Measurements from ENCODE around the gene RIC8B. TPM values are rescaled to one million over a fixed set of nuclear protein-coding genes. Genes with fewer than 3 reads are reported as not detected.
"Not testable (repeated sequence)": the region's sequence is repeated elsewhere in the genome, so short reads cannot be mapped to it uniquely, and the experiment has no call there.

RIC8B gene
- total RNA-seq, 1 experiment from 2014 or later, result 9.4 TPM

DNA sequence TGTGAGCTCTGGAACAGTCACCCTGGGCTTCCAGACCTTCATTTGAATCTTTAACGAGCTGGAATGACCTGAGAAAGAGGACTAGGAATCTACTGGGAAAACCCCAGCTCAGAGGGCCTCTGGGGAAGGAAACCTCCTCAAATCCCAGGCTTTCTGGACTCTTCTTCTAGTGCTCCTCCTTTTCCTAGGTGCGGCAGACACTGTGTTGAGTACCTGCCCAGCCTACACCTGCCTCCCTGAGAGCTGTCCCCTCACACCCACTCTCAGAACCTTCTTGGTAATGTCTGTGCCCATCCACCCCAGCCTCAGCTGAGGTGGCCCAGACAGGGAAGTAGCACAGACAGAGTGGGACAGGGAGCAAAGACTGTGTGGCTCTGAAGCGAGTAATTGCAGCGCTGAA lies 133.4 kb downstream of the RIC8B start:
- no peak for DNase-seq (ENCODE audit: low read depth, low spot score)
- in situ Hi-C loops (cut with HindIII; ENCODE audit: low pct_unique_long_range_greater_than_20kb, low sequenced_read_pairs), result loop anchor here (25.0 kb wide), 1 partner anchor 521 kb away; no protein-coding TSS in a partner anchor

DNA sequence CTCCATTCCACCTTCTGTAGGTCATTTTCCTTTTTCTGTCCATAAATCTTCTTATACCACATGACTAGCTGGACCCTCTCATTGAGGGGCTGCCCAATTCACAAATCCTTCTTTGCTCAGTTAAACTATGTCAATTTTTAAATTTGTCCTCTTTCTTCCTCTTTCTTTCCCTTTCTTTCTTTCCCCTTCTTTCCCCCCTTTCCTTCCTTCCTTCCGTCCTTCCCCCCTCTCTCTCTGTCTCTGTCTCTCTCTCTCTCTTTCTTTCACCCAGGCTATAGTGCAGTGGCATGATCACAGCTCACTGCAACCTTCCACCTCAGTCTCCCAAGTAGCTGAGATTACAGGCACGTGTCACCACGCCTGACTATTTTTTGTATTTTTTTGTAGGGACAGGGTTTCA lies 134.1 kb downstream of the RIC8B start:
- in situ Hi-C loops (cut with HindIII; ENCODE audit: low pct_unique_long_range_greater_than_20kb, low sequenced_read_pairs), result loop anchor here (25.0 kb wide), 1 partner anchor 521 kb away; no protein-coding TSS in a partner anchor
- DNase-seq (ENCODE audit: low read depth, low spot score), result no peak

DNA sequence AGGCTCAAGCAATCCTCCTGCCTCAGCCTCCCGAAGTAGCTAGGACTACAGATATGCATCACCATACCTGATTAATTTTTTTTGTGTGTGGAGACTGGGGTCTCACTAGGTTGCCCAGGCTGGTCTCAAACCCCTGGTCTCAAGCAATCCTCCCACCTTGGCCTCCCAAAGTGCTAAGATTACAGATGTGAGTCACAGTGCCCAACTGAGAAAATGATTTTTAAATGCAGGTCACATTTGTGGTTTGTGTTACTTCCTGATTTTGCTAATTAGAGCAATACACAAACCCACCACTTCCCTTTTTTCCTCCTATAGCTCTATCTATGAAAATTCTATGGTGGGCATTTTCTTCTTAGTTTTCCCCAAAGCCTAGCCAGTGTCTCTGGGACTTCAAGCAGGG lies 135.7 kb downstream of the RIC8B start:
- in situ Hi-C loops (cut with HindIII; ENCODE audit: low pct_unique_long_range_greater_than_20kb, low sequenced_read_pairs), result loop anchor here (25.0 kb wide), 1 partner anchor 523 kb away; no protein-coding TSS in a partner anchor
- no peak for DNase-seq (ENCODE audit: low read depth, low spot score)

DNA sequence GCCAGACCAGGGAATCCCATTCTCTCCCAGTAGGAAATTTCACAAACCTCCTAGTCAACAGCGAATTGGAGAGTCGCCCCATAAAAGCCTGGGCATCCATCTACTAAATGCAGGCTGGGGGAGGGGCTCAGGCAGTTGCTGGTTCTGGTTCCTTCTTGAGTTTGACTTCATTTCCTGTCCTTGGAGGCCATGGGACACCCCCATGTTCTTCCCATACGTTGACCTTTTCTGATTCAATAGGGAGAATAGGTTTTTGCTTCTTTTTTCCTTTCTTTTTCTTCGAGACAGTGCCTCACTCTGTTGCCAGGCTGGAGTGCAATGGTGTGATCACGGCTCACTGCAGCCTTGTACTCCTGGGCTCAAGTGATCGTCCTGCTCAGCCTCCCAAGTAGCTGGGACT lies 137.1 kb downstream of the RIC8B start:
- no peak for DNase-seq (ENCODE audit: low read depth, low spot score)
- in situ Hi-C loops (cut with HindIII; ENCODE audit: low pct_unique_long_range_greater_than_20kb, low sequenced_read_pairs), result loop anchor here (25.0 kb wide), 1 partner anchor 524 kb away; no protein-coding TSS in a partner anchor

DNA sequence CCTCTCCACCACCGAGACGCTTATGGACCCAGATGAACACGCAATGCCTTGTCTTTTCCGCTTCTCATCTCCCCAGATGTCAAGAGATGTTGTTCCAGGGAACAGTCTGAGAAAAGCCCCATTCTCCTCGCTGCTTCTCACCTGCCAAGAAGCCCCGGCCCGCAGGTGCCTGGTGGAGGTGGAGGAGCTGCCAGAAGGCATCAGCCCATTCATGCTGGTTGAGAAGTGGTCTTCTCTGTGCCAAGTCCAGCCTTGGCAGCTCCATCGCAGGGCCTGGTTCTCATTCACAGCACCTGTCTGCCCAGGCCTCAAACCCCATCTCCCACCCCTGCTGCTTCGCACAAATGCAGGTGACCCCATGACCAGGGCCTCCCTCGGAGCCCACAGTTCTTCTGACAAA lies 139.0 kb downstream of the RIC8B start:
- in situ Hi-C loops (cut with HindIII; ENCODE audit: low pct_unique_long_range_greater_than_20kb, low sequenced_read_pairs), result loop anchor here (25.0 kb wide), 1 partner anchor 526 kb away; no protein-coding TSS in a partner anchor
- DNase-seq (ENCODE audit: low read depth, low spot score), result no peak

DNA sequence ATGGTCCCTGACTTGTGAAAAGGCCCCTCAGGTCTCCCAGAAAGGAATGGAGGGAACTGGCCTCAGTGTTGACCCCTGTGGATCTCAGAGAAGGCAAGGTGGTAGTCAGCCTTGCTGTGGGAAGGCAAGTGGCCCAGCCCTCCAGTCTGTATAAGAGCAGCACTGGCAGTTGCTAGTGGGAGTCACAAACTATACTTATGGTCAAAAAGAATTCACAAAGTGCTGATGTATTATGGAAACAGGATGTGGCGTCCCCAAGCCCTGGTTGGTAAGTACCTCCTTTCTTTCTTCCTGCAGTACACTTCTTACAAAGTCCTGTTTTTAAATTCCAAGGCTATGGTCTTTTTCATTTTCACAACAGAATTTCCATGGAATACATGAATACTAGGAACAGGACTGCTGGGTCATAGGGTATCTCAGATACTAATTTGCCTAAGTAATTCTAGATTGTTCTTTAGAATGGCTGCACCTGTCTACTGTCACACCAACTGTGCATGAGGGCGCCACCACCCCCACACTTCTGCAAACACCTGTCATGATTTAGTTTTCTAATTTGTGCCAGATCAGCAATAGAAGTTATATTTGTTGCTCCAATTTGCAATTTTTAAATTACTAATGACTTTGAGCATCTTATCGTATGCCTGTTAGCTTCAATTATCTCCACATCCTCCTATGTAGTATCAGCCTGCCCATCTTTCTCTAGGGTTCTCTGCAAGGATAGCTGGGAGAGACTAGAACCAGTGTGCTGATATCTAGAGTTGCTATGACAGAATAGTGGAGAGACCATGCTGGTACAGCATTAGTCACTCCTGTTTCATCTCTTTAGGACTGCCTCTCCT lies 140.5 kb downstream of the RIC8B start:
- no peak for DNase-seq (ENCODE audit: low read depth, low spot score)
- in situ Hi-C loops (cut with HindIII; ENCODE audit: low pct_unique_long_range_greater_than_20kb, low sequenced_read_pairs), result loop anchor here (25.0 kb wide), 1 partner anchor 528 kb away; no protein-coding TSS in a partner anchor

DNA sequence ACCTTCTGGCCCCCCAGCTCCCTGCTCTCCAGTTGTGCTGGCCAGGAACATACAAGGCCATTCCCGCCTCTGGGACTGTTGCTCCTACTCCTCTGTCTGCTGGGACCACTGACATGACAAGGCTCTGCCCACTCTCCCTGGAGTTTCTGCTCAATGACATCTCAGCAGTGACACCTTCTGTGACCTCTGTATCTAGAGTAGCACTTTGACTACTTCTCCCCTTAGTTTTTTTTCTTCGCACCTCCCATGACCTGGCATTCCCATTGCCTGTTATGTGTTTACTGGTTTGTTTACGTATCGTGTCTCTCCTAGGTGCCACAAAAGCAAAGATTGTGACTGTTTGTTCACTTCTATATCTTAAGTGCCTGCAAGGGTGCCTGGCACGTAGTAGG lies 141.1 kb downstream of the RIC8B start:
- in situ Hi-C loops (cut with HindIII; ENCODE audit: low pct_unique_long_range_greater_than_20kb, low sequenced_read_pairs), result loop anchor here (25.0 kb wide), 1 partner anchor 528 kb away; no protein-coding TSS in a partner anchor
- no peak for DNase-seq (ENCODE audit: low read depth, low spot score)

DNA sequence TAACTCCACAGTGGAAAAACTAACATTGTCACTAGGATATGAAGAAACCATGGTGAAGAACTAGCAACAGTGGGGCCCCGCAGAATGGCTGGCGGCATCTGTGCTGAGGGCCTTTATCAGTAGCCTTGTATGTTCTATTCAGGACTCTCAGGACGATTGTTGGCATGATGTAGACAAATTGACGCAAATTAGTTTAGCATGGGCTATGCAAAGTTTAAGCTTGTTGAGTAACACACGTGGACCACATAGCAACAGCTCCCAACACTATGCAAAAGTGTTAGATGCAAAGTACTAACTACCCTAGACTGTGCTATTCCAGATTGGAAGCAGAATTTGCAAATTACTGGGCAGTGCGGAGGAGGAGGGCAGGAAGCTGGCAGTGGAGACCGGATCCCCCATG lies 143.0 kb downstream of the RIC8B start:
- in situ Hi-C loops (cut with HindIII; ENCODE audit: low pct_unique_long_range_greater_than_20kb, low sequenced_read_pairs), result loop anchor here (25.0 kb wide), 1 partner anchor 530 kb away; no protein-coding TSS in a partner anchor
- no peak for DNase-seq (ENCODE audit: low read depth, low spot score)

DNA sequence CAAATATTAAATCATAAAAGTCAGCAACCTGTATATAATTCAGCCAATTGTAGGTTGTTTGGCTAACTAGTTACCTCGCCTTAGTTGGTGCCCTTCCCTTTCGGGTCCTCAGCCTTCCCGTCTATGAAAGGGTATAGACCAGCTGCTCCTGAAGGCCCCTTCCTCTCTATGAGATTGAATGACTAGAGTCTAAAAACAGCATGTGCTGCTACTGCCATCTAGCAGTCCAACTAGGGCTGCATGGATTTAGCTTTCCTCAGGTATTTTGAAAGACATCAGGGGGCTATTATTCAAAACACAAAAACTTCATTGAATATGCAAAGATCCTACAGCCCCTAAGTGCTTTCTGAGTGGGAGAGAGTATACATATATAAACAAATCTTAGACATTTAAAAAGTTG lies 144.3 kb downstream of the RIC8B start:
- in situ Hi-C loops (cut with HindIII; ENCODE audit: low pct_unique_long_range_greater_than_20kb, low sequenced_read_pairs), result loop anchor here (25.0 kb wide), 1 partner anchor 531 kb away; no protein-coding TSS in a partner anchor
- DNase-seq (ENCODE audit: low read depth, low spot score), result peak; percentile 65

DNA sequence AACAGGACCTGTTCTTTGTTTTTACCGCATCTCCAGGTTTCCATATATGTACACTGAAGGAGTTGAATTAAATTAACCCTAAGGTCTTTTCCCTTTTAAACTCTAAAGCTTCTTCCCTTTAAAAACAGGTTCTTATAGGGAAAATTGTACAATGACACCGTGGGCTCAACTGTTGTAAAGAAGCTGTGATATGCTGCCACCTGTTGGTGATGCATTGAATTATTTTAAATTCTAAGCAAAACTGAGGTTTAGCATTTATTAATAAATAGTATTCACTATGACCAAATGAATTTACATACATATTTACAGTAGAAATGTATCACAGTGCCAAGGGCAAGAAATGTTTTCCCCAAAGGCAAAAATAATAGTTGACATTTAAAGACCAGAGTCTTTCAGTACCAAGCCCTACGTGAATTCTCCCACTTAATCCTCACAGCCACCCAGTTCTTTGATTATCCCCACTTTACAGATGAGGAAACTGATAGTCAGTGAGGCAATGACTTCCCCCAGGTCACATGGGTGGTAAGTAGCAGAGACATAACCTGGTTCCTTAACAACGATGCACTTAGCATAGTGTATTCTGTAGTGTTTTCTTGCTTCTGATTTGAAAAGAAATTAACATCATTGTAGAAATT lies 145.5 kb downstream of the RIC8B start:
- DNase-seq (ENCODE audit: low read depth, low spot score), result peak; percentile 64
- in situ Hi-C loops (cut with HindIII; ENCODE audit: low pct_unique_long_range_greater_than_20kb, low sequenced_read_pairs), result loop anchor here (25.0 kb wide), 1 partner anchor 533 kb away; no protein-coding TSS in a partner anchor

DNA sequence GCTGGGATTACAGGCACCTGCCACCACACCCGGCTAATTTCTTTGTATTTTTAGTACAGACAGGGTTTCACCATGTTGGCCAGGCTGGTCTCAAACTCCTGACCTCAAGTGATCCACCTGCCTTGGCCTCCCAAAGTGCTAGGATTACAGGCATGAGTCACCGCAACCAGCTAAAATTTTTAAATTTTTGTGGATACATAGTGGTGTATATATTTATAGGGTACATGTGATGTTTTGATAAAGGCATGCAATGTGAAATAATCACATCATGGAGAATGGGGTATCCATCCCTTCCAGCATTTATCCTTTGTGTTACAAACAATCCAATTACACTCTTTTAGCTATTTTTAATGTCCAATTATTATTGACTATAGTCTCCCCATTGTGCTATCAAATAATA lies 147.5 kb downstream of the RIC8B start:
- in situ Hi-C loops (cut with HindIII; ENCODE audit: low pct_unique_long_range_greater_than_20kb, low sequenced_read_pairs), result loop anchor here (25.0 kb wide), 1 partner anchor 535 kb away; no protein-coding TSS in a partner anchor
- DNase-seq (ENCODE audit: low read depth, low spot score), result not testable (repeated sequence)

DNA sequence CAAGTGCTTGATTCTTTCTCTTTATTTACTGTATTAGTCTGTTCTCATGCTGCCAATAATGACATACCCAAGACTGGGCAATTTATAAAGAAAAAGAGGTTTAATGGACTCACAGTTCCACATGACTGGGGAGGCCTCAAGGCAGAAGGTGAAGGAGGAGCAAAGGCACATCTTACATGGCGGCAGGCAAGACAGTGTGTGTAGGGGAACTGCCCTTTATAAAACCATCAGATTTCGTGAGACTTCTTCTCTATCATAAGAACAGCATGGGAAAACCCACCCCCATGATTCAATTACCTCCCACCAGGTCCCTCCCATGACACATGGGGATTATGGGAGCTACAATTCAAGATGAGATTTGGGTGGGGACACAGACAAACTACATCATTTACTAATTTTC lies 149.1 kb downstream of the RIC8B start:
- in situ Hi-C loops (cut with HindIII; ENCODE audit: low pct_unique_long_range_greater_than_20kb, low sequenced_read_pairs), result loop anchor here (25.0 kb wide), 1 partner anchor 536 kb away; no protein-coding TSS in a partner anchor
- not testable (repeated sequence) for DNase-seq (ENCODE audit: low read depth, low spot score)

DNA sequence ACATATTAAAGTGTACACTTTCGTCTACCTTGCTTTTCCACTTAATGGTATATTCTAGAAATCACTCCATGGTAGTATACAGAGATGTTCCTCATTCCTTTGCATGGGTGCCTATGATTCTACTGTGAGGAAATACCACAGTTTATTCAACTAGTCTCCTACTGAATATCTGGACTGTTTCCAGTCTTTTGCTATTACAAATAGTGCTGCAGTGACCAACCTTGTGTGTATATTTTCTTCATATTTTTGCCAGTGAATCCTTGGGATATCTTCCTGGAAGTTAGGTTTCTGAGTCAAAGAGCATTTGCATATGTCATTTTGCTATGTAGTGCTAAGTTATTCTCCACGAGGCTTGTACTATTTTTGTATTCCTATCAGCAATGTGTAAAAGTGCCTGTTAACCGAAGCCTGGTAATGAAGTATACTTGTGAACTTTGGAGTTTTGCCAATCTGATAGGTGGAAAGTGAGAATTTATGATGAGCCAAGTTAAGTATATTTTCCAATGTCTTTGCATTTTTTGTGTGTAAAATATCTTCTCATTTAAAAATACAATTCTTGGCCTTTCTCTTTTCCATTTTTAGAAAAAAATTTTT lies 149.9 kb downstream of the RIC8B start:
- in situ Hi-C loops (cut with HindIII; ENCODE audit: low pct_unique_long_range_greater_than_20kb, low sequenced_read_pairs), result loop anchor here (25.0 kb wide), 1 partner anchor 537 kb away; no protein-coding TSS in a partner anchor

DNA sequence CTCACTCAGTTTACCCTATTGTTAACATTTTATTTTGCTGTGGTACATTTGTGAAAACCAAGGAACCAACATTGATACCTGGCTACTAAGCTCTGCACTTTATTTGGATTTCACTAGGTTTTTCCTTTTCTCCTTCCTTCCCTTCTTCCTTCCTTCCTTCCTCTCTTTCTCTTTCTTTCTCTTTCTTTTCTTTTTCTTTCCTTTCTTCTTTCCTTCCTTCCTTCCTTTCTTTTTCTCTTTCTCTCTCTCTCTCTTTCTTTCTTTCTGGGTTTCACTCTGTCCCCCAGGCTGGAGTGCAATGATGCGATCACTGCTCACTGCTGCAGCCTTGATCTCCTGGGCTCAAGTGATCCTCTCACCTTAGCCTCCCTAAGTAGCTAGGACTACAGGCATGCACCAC lies 152.2 kb downstream of the RIC8B start:
- in situ Hi-C loops (cut with HindIII; ENCODE audit: low pct_unique_long_range_greater_than_20kb, low sequenced_read_pairs), result no loop called here
- no peak for DNase-seq (ENCODE audit: low read depth, low spot score)

More for the DNA sequence above, 149.9 kb downstream of the RIC8B start:
- no peak for DNase-seq (ENCODE audit: low read depth, low spot score)

DNA sequence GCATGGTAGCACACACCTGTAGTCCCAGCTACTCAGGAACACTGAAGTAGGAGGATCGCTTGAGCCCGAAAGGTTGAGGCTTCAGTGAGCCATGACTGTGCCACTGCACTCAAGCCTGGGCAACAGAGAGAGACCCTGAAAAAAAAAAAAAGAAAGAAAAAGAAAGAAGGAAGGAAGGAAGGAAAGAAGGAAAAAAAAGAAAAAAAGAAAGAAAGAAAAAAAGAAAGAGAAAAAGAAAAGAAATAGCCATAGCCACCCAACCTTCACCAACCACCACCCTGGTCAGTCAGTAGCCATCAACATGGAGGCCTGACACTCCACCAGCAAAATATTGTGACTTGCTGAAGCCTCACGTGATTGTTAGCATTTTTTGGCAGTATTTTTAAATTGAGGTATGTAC lies 159.8 kb downstream of the RIC8B start:
- in situ Hi-C loops (cut with HindIII; ENCODE audit: low pct_unique_long_range_greater_than_20kb, low sequenced_read_pairs), result no loop called here

More for the DNA sequence above, 159.8 kb downstream of the RIC8B start:
- DNase-seq (ENCODE audit: low read depth, low spot score), result no peak

All from SK-MEL-5 (cell line).